ENCODE measurements around the gene SMYD4.

SMYD4 gene

GRCh38 chr17:1730326-1731193, 99.1 kb downstream of the SMYD4 start:
- Histone ChIP-seq H3K27ac (ENCODE audit: low read depth, low read length) (peak overlapping the region; percentile 67), H3K27me3 (ENCODE audit: control insufficient read depth, insufficient read depth, low read length) (no peaks in the 10 kb centered on the region), H3K36me3 (ENCODE audit: control insufficient read depth, insufficient read depth, low read length) (peaks cover 10% of the 10 kb centered on the region), H3K4me3 (ENCODE audit: low read length) (peak overlapping the region; percentile 9), H3K4me1 (ENCODE audit: control insufficient read depth, insufficient read depth, low read length) (peaks cover 2% of the 10 kb centered on the region), H3K9ac (ENCODE audit: low read length) (no peak overlapping the region)

- H3K36me3 ChIP-seq (ENCODE audit: control insufficient read depth, insufficient read depth, low read length) = peaks cover 7% of the 10 kb centered on the region
- no peaks in the 10 kb centered on the region for H3K27me3 ChIP-seq (ENCODE audit: control insufficient read depth, insufficient read depth, low read length)
- H3K4me1 ChIP-seq (ENCODE audit: control insufficient read depth, insufficient read depth, low read length) = peaks cover 2% of the 10 kb centered on the region
- H3K9ac ChIP-seq (ENCODE audit: low read length) = no peak overlapping the region
- peak overlapping the region; percentile 60 for H3K27ac ChIP-seq (ENCODE audit: low read depth, low read length)
- H3K4me3 ChIP-seq (ENCODE audit: low read length) = no peak overlapping the region
Observed at GRCh38 chr17:1729966-1730325, 99.8 kb downstream of the SMYD4 start.
